GM19438 (cell line): ENCODE results near the gene AQP1.

Experiments used
- ATAC-seq: cut with Tn5 transposase; IDR thresholded peaks from one replicate; pipeline ENCODE4 v1.9.1; 2021; ENCODE audit warnings: low read depth; ENCODE audit not compliant: unreplicated experiment

Gene AQP1

GRCh38 chr7:30918676-30919075 is 7.0 kb downstream of the AQP1 start:
- no peak for ATAC-seq

GRCh38 chr7:30920021-30920583 is 8.4 kb downstream of the AQP1 start:
- ATAC-seq: no peak

- ATAC-seq: no peak
Observed at GRCh38 chr7:30920584-30921539, 9.2 kb downstream of the AQP1 start.

DNA sequence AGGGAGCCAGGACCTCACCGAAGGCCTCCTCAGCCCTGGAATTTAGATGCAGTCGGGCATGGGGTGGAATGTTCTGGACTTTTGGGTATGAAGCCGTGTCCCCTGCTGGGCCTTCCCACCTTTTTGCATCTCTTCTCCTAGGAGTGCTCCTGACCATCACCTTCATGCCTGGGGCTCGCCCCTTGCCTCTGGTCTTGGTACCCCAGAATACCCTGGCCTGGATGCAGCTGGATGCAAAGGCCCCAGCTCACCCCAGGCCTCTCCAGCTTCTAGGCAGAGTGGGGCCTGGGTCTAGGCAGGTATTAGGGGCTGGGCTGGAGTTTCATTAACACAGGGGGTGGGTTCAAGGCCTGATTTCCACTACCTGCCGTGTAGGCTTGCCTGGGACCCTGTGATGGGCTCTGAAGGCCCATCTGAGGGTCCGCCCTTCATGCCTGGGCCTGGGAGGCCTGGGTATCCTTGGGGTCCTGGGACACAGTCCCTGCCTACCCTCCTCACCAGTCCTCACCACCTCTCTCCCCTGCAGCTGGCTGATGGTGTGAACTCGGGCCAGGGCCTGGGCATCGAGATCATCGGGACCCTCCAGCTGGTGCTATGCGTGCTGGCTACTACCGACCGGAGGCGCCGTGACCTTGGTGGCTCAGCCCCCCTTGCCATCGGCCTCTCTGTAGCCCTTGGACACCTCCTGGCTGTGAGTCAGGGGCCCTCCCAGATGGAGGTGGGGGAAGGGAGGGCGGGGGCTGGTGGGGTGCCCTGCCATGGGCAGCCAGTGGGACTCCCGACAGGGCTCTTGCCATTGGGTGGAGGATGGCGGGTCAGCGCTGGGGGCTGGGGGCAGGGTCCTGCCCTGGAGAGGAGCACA is 10.1 kb downstream of the AQP1 start:
- no peak for ATAC-seq

GRCh38 chr7:30922596-30922995 is 10.9 kb downstream of the AQP1 start:
- ATAC-seq: no peak

DNA sequence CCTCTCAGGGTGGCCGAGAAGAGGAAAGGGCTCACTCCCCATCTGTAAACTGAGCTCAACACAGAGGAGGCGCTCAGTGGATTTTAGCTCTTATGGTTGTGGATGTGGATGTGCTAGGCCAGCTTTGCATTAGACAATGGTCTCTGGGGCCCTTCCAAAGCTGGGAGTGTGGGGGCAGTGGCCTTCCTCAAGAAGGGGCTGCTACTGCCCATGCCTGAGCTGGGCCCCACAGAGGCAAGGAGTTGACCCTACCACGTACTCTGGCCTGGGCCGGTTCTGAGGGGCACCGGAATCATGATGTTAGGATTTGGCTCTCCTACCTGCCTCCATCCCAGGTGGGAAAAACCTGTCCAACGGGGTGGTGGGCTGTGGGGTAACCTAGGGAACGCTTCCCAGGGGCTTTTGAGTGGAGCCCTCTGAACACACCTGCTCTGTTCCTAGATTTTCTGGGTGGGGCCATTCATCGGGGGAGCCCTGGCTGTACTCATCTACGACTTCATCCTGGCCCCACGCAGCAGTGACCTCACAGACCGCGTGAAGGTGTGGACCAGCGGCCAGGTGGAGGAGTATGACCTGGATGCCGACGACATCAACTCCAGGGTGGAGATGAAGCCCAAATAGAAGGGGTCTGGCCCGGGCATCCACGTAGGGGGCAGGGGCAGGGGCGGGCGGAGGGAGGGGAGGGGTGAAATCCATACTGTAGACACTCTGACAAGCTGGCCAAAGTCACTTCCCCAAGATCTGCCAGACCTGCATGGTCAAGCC is 11.5 kb downstream of the AQP1 start:
- ATAC-seq: no peak

GRCh38 chr7:30923774-30924413 is 12.2 kb downstream of the AQP1 start:
- ATAC-seq: no peak

GRCh38 chr7:30924624-30925023 is 13.0 kb downstream of the AQP1 start:
- no peak for ATAC-seq

DNA sequence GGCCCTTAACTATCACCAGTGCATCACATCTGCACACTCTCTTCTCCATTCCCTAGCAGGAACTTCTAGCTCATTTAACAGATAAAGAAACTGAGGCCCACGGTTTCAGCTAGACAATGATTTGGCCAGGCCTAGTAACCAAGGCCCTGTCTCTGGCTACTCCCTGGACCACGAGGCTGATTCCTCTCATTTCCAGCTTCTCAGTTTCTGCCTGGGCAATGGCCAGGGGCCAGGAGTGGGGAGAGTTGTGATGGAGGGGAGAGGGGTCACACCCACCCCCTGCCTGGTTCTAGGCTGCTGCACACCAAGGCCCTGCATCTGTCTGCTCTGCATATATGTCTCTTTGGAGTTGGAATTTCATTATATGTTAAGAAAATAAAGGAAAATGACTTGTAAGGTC is 13.5 kb downstream of the AQP1 start:
- ATAC-seq: no peak

- ATAC-seq: no peak
Observed at GRCh38 chr7:30925913-30926312, 14.3 kb downstream of the AQP1 start.

DNA sequence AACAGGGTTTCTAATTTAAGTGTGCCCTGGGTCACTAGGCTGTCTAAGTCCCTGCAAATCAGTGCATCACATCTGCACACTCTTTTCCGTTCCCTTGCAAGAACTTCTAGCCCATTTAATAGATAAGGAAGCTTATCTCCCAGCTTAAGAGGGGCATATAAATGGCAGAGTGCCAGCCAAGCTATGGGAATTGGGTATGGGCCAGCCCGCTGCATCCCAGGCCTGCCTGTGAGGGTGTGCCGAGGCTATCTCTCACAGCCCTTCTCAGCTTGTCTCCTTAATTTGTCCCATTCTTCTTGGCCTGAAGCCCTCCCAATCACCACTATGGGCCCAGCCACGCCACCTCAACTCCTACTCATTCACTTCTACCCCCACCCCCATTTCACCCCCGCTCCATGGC is 14.7 kb downstream of the AQP1 start:
- ATAC-seq: no peak

GRCh38 chr7:30927040-30927439 is 15.4 kb downstream of the AQP1 start:
- no peak for ATAC-seq

DNA sequence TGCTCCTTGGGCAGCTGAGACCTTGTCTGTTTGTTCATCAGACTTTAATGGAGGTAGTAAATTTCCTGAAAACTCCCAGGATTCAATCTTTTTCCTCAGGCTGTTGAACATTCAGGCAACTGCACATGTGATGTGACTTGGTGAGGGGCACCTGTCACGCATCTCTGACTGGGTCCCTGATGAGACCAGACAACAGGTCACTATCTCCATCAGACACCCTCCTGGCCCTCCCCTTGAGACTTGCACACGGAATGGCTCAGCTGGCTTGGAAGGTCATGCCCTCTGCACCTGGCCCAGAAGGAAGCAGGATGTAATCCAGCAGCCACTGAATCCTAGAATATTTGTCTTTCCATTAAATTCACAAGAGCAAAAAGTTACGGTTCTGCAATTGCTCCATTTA is 15.9 kb downstream of the AQP1 start:
- ATAC-seq: no peak

DNA sequence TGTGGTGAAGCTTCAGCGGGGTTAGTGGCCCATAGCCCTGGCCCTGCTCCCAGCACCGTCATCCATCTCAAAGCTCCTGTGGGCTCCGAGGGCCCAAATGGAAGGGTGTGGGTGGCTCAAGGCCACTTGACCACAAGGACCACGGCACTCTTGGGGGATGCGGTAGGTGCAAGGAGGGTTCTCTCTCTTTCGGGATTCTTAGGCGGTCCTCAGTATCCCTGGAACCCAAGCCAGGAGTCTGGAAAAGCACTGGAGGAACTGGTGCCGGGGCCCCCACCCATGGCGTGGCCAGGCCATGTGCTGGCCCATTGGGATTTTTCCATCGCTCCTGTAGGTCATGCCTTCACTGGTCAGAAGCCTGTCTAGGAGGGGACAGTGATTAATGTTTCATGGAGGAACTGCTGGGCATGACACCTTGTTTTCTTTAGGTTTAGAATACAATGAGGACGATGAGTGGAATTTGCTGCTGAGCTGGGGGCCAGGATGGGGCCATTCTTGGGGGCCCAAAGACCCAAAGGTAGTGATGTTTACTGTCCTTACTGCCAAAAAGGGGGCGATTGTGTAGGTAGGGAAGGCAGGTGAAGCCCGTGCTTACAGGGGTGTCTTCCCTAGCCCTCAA is 16.7 kb downstream of the AQP1 start:
- ATAC-seq: no peak

- ATAC-seq: no peak
Observed at GRCh38 chr7:30929686-30930085, 18.0 kb downstream of the AQP1 start.

- no peak for ATAC-seq
Observed at GRCh38 chr7:30930621-30931020, 19.0 kb downstream of the AQP1 start.

DNA sequence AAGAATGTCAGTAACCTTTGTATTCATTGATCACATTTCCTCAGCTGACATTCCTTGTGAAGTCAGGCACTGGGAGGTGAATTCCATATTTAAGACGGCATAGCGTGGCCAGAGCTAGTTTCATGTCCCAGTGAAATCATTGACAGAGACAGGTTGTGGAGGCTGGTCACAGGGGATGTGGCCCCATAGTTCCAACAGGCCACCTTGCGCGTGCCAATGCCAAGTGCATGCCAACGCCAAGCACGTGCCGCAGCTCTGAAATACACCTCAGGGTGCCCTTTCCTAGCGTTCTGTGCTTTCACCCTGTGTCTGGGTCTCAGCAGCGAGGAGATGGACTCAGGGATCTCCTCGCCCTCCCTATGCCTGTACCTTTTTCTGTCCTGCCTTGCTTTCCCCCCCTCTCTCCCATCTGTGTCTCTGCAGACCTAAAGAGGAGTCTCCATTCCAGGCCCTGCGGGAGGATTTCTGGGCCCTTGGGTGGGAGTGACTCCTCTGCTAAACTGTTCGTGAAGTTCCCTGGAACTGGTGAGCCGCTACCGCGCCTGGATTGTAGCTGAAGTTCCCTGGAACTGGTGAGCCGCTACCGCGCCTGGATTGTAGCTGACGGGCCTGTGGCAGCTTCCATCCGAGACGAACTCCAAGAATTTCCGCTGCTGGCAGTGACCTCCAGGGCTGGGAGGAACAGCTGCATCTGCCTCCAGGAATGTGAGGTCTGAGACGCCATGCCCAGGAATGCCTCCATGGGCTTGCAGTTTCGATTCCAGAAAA is 19.7 kb downstream of the AQP1 start:
- no peak for ATAC-seq

GRCh38 chr7:30931929-30932540 is 20.4 kb downstream of the AQP1 start:
- no peak for ATAC-seq
